Activated naive CD8-positive, alpha-beta T cell treated with anti-CD3 and anti-CD28 coated beads, Interleukin-2, amount 50 U/mL, for 24 hours (primary cell): ENCODE data around the gene ZNF76.

Source experiments
- ATAC-seq: fragments of 150-1000 bp; cut with Tn5 transposase; one replicate; pipeline ENCODE4 v1.10.0; 2021
- DNase-seq: peaks from one replicate; pipeline ENCODE4 v3.0.0; 2021
- H3K27ac Mint-ChIP-seq: one replicate; pipeline ENCODE4 v1.8.0; 2021; ENCODE audit warnings: mild to moderate bottlenecking, mixed read lengths
- H3K27me3 Mint-ChIP-seq: one replicate; pipeline ENCODE4 v1.8.0; 2021; ENCODE audit warnings: mixed read lengths
- H3K36me3 Mint-ChIP-seq: one replicate; pipeline ENCODE4 v1.8.0; 2021; ENCODE audit warnings: low read depth, mixed read lengths
- H3K4me1 Mint-ChIP-seq: one replicate; pipeline ENCODE4 v1.8.0; 2021; ENCODE audit warnings: mixed read lengths
- H3K4me3 Mint-ChIP-seq: one replicate; pipeline ENCODE4 v1.8.0; 2021; ENCODE audit warnings: mild to moderate bottlenecking, moderate library complexity, mixed read lengths
- H3K9me3 Mint-ChIP-seq: one replicate; pipeline ENCODE4 v1.8.0; 2021; ENCODE audit warnings: mixed read lengths

ZNF76 gene

GRCh38 chr6:35267897-35268296 is 8.4 kb downstream of the ZNF76 start:
- H3K36me3 Mint-ChIP-seq, result peaks cover 6% of the 10 kb centered on the region
- H3K27me3 Mint-ChIP-seq, result no peaks in the 10 kb centered on the region
- ATAC-seq (no peak), DNase-seq (no peak)
- H3K4me1 Mint-ChIP-seq, result peaks cover 27% of the 10 kb centered on the region
- H3K9me3 Mint-ChIP-seq, result no peaks in the 10 kb centered on the region
- no peak overlapping the region for H3K4me3 Mint-ChIP-seq
- H3K27ac Mint-ChIP-seq, result no peak overlapping the region

GRCh38 chr6:35272005-35272404 is 12.5 kb downstream of the ZNF76 start:
- Mint-ChIP-seq H3K27me3 (no peaks in the 10 kb centered on the region), H3K4me3 (no peak overlapping the region), H3K36me3 (peaks cover 6% of the 10 kb centered on the region), H3K4me1 (peaks cover 4% of the 10 kb centered on the region), H3K27ac (no peak overlapping the region), H3K9me3 (no peaks in the 10 kb centered on the region)
- ATAC-seq (no peak), DNase-seq (no peak)

GRCh38 chr6:35273822-35274559 is 14.5 kb downstream of the ZNF76 start:
- Mint-ChIP-seq H3K27me3 (no peaks in the 10 kb centered on the region), H3K27ac (no peak overlapping the region), H3K4me3 (no peak overlapping the region), H3K36me3 (peaks cover 3% of the 10 kb centered on the region), H3K9me3 (no peaks in the 10 kb centered on the region), H3K4me1 (no peaks in the 10 kb centered on the region)
- ATAC-seq, result no peak
- no peak for DNase-seq

- Mint-ChIP-seq H3K27me3 (no peaks in the 10 kb centered on the region), H3K27ac (no peak overlapping the region), H3K4me3 (no peak overlapping the region), H3K36me3 (no peaks in the 10 kb centered on the region), H3K4me1 (no peaks in the 10 kb centered on the region), H3K9me3 (no peaks in the 10 kb centered on the region)
- no peak for DNase-seq
- no peak for ATAC-seq
Measured at GRCh38 chr6:35275744-35276260, 16.3 kb downstream of the ZNF76 start.

- Mint-ChIP-seq H3K4me3 (no peak overlapping the region), H3K36me3 (peaks cover 6% of the 10 kb centered on the region), H3K27ac (no peak overlapping the region), H3K9me3 (no peaks in the 10 kb centered on the region), H3K27me3 (no peaks in the 10 kb centered on the region), H3K4me1 (no peaks in the 10 kb centered on the region)
- ATAC-seq (no peak), DNase-seq (no peak)
Measured at GRCh38 chr6:35278708-35279107, 19.2 kb downstream of the ZNF76 start.

GRCh38 chr6:35280903-35281302 is 21.4 kb downstream of the ZNF76 start:
- ATAC-seq (no peak), DNase-seq (no peak)
- Mint-ChIP-seq H3K4me1 (no peaks in the 10 kb centered on the region), H3K27me3 (no peaks in the 10 kb centered on the region), H3K36me3 (peaks cover 10% of the 10 kb centered on the region), H3K4me3 (no peak overlapping the region), H3K9me3 (no peaks in the 10 kb centered on the region), H3K27ac (no peak overlapping the region)

GRCh38 chr6:35282472-35282871 is 22.9 kb downstream of the ZNF76 start:
- Mint-ChIP-seq H3K36me3 (peaks cover 15% of the 10 kb centered on the region), H3K9me3 (no peaks in the 10 kb centered on the region), H3K4me3 (no peak overlapping the region), H3K27me3 (no peaks in the 10 kb centered on the region), H3K27ac (no peak overlapping the region), H3K4me1 (no peaks in the 10 kb centered on the region)
- no peak for DNase-seq
- no peak for ATAC-seq

- no peaks in the 10 kb centered on the region for H3K27me3 Mint-ChIP-seq
- no peaks in the 10 kb centered on the region for H3K4me1 Mint-ChIP-seq
- no peak overlapping the region for H3K27ac Mint-ChIP-seq
- no peak overlapping the region for H3K4me3 Mint-ChIP-seq
- no peaks in the 10 kb centered on the region for H3K9me3 Mint-ChIP-seq
- DNase-seq (no peak), ATAC-seq (no peak)
- H3K36me3 Mint-ChIP-seq, result peaks cover 15% of the 10 kb centered on the region
Measured at GRCh38 chr6:35283361-35283760, 23.8 kb downstream of the ZNF76 start.

- no peak for DNase-seq
- no peak overlapping the region for H3K4me3 Mint-ChIP-seq
- ATAC-seq, result peak; percentile 18
- no peak overlapping the region for H3K27ac Mint-ChIP-seq
- H3K36me3 Mint-ChIP-seq, result peaks cover 12% of the 10 kb centered on the region
- H3K4me1 Mint-ChIP-seq, result no peaks in the 10 kb centered on the region
- no peaks in the 10 kb centered on the region for H3K27me3 Mint-ChIP-seq
- H3K9me3 Mint-ChIP-seq, result no peaks in the 10 kb centered on the region
Measured at GRCh38 chr6:35287671-35288396, 28.3 kb downstream of the ZNF76 start.

GRCh38 chr6:35288834-35289233 is 29.3 kb downstream of the ZNF76 start:
- Mint-ChIP-seq H3K36me3 (peaks cover 8% of the 10 kb centered on the region), H3K27ac (no peak overlapping the region)
- ATAC-seq, result no peak

GRCh38 chr6:35291491-35291890 is 32.0 kb downstream of the ZNF76 start:
- H3K4me3 Mint-ChIP-seq, result no peak overlapping the region
- H3K4me1 Mint-ChIP-seq, result no peaks in the 10 kb centered on the region

More at GRCh38 chr6:35288834-35289233, 29.3 kb downstream of the ZNF76 start:
- no peak overlapping the region for H3K4me3 Mint-ChIP-seq
- no peaks in the 10 kb centered on the region for H3K9me3 Mint-ChIP-seq
- no peaks in the 10 kb centered on the region for H3K4me1 Mint-ChIP-seq
- H3K27me3 Mint-ChIP-seq, result no peaks in the 10 kb centered on the region
- DNase-seq, result no peak

GRCh38 chr6:35292494-35292893 is 33.0 kb downstream of the ZNF76 start:
- Mint-ChIP-seq H3K4me1 (peaks cover 5% of the 10 kb centered on the region), H3K9me3 (no peaks in the 10 kb centered on the region), H3K4me3 (no peak overlapping the region), H3K27me3 (no peaks in the 10 kb centered on the region), H3K36me3 (peaks cover 4% of the 10 kb centered on the region), H3K27ac (no peak overlapping the region)
- DNase-seq (no peak), ATAC-seq (no peak)

More at GRCh38 chr6:35291491-35291890, 32.0 kb downstream of the ZNF76 start:
- Mint-ChIP-seq H3K36me3 (peaks cover 7% of the 10 kb centered on the region), H3K27ac (no peak overlapping the region), H3K27me3 (no peaks in the 10 kb centered on the region), H3K9me3 (no peaks in the 10 kb centered on the region)
- no peak for DNase-seq
- ATAC-seq, result no peak

GRCh38 chr6:35293681-35294080 is 34.1 kb downstream of the ZNF76 start:
- H3K36me3 Mint-ChIP-seq, result peaks cover 4% of the 10 kb centered on the region
- H3K4me1 Mint-ChIP-seq, result peaks cover 6% of the 10 kb centered on the region
- H3K4me3 Mint-ChIP-seq, result no peak overlapping the region
- no peaks in the 10 kb centered on the region for H3K9me3 Mint-ChIP-seq
- H3K27ac Mint-ChIP-seq, result no peak overlapping the region
- ATAC-seq, result no peak
- H3K27me3 Mint-ChIP-seq, result no peaks in the 10 kb centered on the region
- DNase-seq, result no peak

- Mint-ChIP-seq H3K27me3 (no peaks in the 10 kb centered on the region), H3K27ac (no peak overlapping the region), H3K36me3 (peaks cover 4% of the 10 kb centered on the region), H3K4me3 (no peak overlapping the region), H3K4me1 (peaks cover 11% of the 10 kb centered on the region), H3K9me3 (no peaks in the 10 kb centered on the region)
- DNase-seq (peak; percentile 46), ATAC-seq (no peak)
Measured at GRCh38 chr6:35294308-35294945, 34.9 kb downstream of the ZNF76 start.

GRCh38 chr6:35295036-35295435 is 35.5 kb downstream of the ZNF76 start:
- Mint-ChIP-seq H3K4me1 (peaks cover 17% of the 10 kb centered on the region), H3K4me3 (no peak overlapping the region), H3K9me3 (no peaks in the 10 kb centered on the region), H3K27ac (no peak overlapping the region), H3K27me3 (no peaks in the 10 kb centered on the region), H3K36me3 (peaks cover 9% of the 10 kb centered on the region)
- no peak for ATAC-seq
- no peak for DNase-seq
